ENCODE measurements around the gene RASGRP3.
"Not testable (repeated sequence)": the region's sequence is repeated elsewhere in the genome, so short reads cannot be mapped to it uniquely, and the experiment has no call there.

Gene RASGRP3

GRCh38 chr2:33476131-33476792 lies at the start of gene RASGRP3:
TSS of gene RASGRP3 (plus strand) at chr2:33476649. CDS start at chr2:33515137, 38,488 bp downstream.
- peak; percentile 24 to 28 for DNase-seq (ENCODE audit: low read depth in 2 of 2, low spot score in 1 of 2)

DNA sequence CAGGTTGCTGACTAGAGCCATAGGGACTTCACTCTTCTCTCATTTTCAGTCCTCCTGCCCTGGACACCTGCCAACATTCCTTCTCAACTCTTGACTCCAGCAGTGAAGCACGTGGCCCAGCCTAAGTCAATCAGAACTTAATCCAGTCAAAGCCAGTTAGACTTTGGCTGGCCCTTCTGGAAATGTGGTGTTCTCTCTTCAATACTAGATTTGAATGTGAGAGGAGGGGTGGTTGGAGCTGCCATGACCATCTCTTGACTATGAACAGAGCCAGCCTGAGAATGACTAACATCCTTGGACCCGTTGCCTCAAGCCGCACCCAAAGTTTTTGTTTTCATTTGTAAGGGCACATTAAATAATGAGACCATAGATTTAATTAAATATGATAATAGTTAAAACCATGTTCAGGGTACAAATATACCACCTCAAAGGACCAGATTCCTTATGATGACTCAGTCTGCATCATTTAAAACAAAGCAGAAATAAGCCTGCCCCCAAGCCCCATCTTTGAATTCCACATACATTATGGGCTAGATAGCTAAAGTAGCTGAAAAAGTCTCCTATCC lies 49.7 kb upstream of the RASGRP3 start:
- DNase-seq (ENCODE audit: low read depth in 2 of 2, low spot score in 1 of 2) = no peak

DNA sequence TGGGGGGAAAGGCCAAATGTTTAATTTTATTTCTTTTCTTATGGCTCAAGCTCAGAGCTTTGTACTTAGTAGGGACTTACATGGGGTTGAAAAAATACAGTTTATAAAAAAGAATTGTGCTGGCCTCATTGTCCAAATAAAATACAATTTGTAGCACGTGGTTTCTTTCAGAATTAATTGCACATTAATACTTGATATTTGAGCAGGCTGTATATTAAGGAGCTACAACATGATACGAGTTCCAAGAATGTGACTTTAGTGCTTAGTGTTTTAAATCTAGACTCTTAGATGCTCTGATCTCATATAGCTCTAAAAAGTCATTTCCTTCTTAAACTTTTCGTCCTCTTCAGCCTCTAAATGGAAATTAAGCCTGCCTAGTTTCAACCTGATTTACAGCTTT lies 46.4 kb upstream of the RASGRP3 start:
- DNase-seq (ENCODE audit: low read depth in 2 of 2, low spot score in 1 of 2) = no peak

DNA sequence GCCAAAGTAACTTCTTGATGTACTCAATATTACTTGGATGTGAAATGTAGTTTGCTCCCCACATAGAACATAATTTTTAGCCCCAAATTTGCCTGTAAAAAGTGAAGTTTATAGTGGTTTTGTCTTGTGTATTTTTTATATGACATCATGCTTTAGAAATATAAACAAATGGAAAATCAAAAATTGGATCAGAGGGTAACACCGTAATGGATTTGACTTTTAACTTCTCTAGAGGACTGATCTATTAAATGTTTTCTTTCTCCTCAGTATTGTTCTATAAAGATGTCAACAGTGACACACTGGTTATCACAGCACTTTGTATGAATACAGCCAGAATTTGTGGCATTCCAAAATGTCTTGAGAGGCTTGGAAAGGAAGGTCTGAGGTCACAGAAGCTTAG lies 45.6 kb upstream of the RASGRP3 start:
- DNase-seq (ENCODE audit: low read depth in 2 of 2, low spot score in 1 of 2) = no peak

DNA sequence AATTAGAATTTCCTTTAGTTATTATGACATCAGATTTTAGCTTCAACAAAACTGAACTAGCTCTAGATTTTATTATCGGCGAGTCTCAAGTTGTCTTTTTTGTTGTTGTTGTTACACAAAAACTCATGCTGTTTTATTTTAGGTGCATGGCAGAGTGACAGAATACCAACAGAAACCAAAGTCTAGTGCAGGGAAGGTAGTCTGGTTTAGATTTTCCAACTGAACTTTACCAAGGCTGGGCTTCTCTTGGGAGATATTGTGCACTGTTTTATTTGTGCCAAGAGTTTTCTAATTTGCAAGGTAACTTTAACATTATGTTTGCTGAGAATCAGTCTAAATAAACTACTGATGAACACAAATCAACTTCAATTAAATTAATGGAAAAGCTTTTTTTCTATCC lies 43.6 kb upstream of the RASGRP3 start:
- DNase-seq (ENCODE audit: low read depth in 2 of 2, low spot score in 1 of 2) = no peak

GRCh38 chr2:33433279-33434235 lies 42.9 kb upstream of the RASGRP3 start:
- no peak for DNase-seq (ENCODE audit: low read depth in 2 of 2, low spot score in 1 of 2)

- no peak for DNase-seq (ENCODE audit: low read depth in 2 of 2, low spot score in 1 of 2)
Measured at GRCh38 chr2:33435518-33435917, 40.9 kb upstream of the RASGRP3 start.

DNA sequence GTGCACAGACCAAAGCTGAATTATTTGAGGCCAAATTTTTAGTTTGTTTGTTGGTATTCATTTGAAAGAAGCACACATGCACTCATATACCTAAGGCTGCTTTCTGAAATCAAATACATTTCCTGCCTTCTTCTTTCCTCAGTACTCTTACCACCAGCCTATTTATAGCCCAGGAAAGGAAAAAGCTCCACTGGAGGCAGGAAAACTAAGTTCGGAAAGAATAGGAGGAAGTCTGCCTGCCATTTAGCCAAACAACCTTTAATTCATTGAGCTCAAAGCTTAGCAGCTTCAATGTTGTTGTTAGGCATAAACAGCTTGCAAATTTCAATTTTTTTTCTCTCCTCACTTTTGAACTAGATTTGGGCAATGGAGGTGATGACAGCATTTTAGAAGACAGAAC lies 40.4 kb upstream of the RASGRP3 start:
- no peak for DNase-seq (ENCODE audit: low read depth in 2 of 2, low spot score in 1 of 2)

DNA sequence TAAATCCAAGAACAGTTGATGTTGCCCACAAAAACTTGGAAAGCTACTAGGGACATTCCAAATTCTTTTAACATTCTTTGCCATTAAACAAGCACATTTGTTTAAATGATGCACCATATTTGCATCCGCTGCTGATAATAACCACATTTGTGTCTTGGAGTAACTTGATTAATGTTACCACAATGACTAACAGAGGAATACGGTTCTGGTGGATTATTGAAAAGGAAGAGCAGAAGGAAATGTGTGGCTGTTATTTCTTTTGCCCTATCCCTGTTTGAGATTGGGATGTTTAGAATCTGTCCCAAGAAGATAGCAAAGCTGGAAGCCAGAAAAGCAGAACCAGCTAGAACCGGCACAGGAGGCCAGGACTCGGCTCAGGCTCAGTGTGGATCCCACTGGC lies 39.2 kb upstream of the RASGRP3 start:
- no peak for DNase-seq (ENCODE audit: low read depth in 2 of 2, low spot score in 1 of 2)

- DNase-seq (ENCODE audit: low read depth in 2 of 2, low spot score in 1 of 2) = no peak
Measured at GRCh38 chr2:33437815-33438214, 38.6 kb upstream of the RASGRP3 start.

- DNase-seq (ENCODE audit: low read depth in 2 of 2, low spot score in 1 of 2) = no peak
Measured at GRCh38 chr2:33441235-33441810, 35.1 kb upstream of the RASGRP3 start.

- not testable (repeated sequence) for DNase-seq (ENCODE audit: low read depth in 2 of 2, low spot score in 1 of 2)
Measured at GRCh38 chr2:33442052-33442451, 34.4 kb upstream of the RASGRP3 start.

GRCh38 chr2:33442528-33443079 lies 33.8 kb upstream of the RASGRP3 start:
- DNase-seq (ENCODE audit: low read depth in 2 of 2, low spot score in 1 of 2) = no peak

DNA sequence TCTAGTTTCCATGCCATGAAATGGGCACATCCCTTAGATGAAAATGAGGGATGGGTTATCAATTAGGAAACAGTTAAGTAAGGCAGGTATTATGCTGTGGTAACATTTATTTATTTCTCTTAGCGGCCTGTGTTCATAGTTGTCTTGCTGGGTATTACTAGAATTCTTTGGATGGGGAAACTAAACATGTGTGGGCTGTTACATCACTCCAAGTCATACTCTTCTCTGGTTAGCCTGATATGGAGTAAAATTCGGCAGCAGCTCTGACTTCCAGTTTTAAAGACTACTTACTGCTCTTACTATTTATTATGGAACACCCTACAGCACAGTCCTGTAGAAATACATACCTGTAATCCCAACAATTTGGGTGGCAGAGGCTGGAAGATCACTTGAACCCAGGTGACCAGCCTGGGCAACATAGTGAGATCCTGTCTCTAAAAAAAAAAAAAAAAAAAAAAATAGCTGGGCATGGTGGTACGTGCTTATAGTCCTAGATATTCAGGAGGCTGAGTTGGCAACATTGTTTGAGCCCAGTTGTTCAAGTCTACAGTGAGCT lies 33.1 kb upstream of the RASGRP3 start:
- no peak for DNase-seq (ENCODE audit: low read depth in 2 of 2, low spot score in 1 of 2)

GRCh38 chr2:33444967-33445366 lies 31.5 kb upstream of the RASGRP3 start:
- DNase-seq (ENCODE audit: low read depth in 2 of 2, low spot score in 1 of 2) = no peak

DNA sequence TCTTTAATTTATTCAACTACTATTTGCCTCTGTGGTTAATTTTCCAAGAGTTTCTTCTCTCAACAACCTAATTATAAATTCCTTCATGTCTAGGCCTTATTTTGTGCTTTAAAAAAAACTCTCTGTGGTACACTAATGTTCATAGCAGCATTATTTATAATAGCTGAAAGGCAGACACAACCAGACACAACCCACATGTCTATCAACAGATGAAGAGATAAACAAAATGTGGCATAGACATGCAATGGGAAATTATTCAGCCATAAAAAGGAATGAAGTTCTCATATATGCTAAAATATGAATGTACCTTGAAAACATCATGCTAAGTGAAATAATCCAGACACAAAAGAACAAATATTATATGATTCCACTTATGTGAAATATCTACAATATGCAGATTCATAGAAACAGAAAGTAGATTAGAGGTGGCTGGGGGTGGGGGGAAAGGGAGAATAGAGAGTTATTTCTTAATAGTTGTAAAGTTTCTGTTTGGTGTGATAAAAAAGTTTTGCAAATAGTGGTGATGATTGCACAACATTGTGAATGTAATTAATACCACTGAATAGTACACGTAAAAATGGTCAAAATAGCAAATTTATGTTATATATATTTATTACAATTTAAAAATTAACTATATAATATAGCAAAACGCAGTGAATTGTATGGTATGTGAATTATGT lies 28.1 kb upstream of the RASGRP3 start:
- no peak for DNase-seq (ENCODE audit: low read depth in 2 of 2, low spot score in 1 of 2)

GRCh38 chr2:33451214-33451613 lies 25.2 kb upstream of the RASGRP3 start:
- DNase-seq (ENCODE audit: low read depth in 2 of 2, low spot score in 1 of 2) = no peak

DNA sequence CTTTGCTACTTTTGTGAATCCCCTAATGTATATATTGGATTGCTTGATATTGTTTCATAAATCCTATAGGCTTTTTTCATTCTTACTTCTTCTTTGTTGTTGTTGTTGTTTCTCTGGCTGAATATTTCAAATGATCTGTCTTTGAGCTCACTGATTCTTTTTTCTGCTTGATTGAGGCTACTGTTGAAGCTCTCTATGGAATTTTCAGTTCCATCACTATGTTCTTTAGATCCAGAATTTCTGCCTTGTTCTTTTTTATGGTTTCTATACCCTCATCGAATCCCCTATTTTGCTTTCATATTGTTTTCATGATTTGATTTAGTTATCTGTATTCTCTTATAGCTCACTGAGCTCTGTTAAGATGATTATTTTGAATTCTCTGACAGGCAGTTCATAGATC lies 24.6 kb upstream of the RASGRP3 start:
- DNase-seq (ENCODE audit: low read depth in 2 of 2, low spot score in 1 of 2) = no peak

DNA sequence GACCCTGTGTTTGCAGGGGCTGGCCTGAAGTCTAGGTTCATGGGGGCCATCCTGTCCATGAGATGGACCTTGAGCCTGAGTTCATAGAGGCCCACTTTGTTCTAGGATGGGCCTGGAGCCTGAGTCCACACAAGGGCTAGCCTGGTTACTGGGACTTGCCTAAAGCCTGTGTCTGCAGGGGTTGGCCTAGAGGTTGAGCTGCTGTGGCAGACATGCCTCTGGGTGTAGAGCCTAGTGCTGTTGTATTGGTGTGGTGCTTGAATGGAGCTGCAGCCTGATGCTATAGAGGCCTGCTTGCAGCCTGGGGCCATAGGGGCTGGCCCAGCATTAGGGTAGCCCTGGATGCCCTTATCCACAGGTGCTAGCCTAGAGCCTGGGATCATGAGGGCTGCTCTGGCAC lies 23.9 kb upstream of the RASGRP3 start:
- DNase-seq (ENCODE audit: low read depth in 2 of 2, low spot score in 1 of 2) = no peak

- no peak for DNase-seq (ENCODE audit: low read depth in 2 of 2, low spot score in 1 of 2)
Measured at GRCh38 chr2:33453905-33454479, 22.5 kb upstream of the RASGRP3 start.
